Globus pallidus (tissue), 1 donor: Measurements from ENCODE around the gene FAM135A.
A peak's percentile ranks its signal among the peaks of the same experiment; 100 is the strongest.

ENCODE experiments used
- DNase-seq: peaks from one replicate; pipeline ENCODE4 v3.0.0-alpha.2; 2015; ENCODE audit warnings: low spot score

FAM135A gene

GRCh38 chr6:70413114-70413991 lies at the start of gene FAM135A:
Gene FAM135A (plus strand): TSS chr6:70413508. CDS start chr6:70428343, 14,835 bp downstream.
- peak; percentile 96 for DNase-seq

GRCh38 chr6:70363741-70364493 lies 49.4 kb upstream of the FAM135A start:
- no peak for DNase-seq

- peak; percentile 58 for DNase-seq
Measured at GRCh38 chr6:70369332-70369950, 43.9 kb upstream of the FAM135A start.

- no peak for DNase-seq
Measured at GRCh38 chr6:70370496-70370895, 42.8 kb upstream of the FAM135A start.

GRCh38 chr6:70371454-70372105 lies 41.7 kb upstream of the FAM135A start:
- peak; percentile 33 for DNase-seq

- DNase-seq, result no peak
Measured at GRCh38 chr6:70375166-70375565, 38.1 kb upstream of the FAM135A start.

GRCh38 chr6:70375882-70376281 lies 37.4 kb upstream of the FAM135A start:
- no peak for DNase-seq

- DNase-seq, result no peak
Measured at GRCh38 chr6:70376628-70377027, 36.7 kb upstream of the FAM135A start.

GRCh38 chr6:70377372-70377771 lies 35.9 kb upstream of the FAM135A start:
- DNase-seq, result no peak

GRCh38 chr6:70379473-70380013 lies 33.8 kb upstream of the FAM135A start:
- DNase-seq, result no peak

GRCh38 chr6:70380252-70380651 lies 33.1 kb upstream of the FAM135A start:
- DNase-seq, result no peak

GRCh38 chr6:70380771-70381416 lies 32.4 kb upstream of the FAM135A start:
- no peak for DNase-seq

- no peak for DNase-seq
Measured at GRCh38 chr6:70381417-70381782, 31.9 kb upstream of the FAM135A start.

- DNase-seq, result no peak
Measured at GRCh38 chr6:70385901-70386300, 27.4 kb upstream of the FAM135A start.

GRCh38 chr6:70388814-70389213 lies 24.5 kb upstream of the FAM135A start:
- DNase-seq, result no peak

- DNase-seq, result no peak
Measured at GRCh38 chr6:70389261-70389660, 24.0 kb upstream of the FAM135A start.

- DNase-seq, result no peak
Measured at GRCh38 chr6:70390067-70390466, 23.2 kb upstream of the FAM135A start.

GRCh38 chr6:70391492-70391891 lies 21.8 kb upstream of the FAM135A start:
- no peak for DNase-seq

- no peak for DNase-seq
Measured at GRCh38 chr6:70394518-70395300, 18.6 kb upstream of the FAM135A start.

GRCh38 chr6:70395301-70395672 lies 18.0 kb upstream of the FAM135A start:
- DNase-seq, result no peak

GRCh38 chr6:70396163-70396562 lies 17.1 kb upstream of the FAM135A start:
- DNase-seq, result no peak
